GM06990 (cell line): ENCODE measurements around the gene RGS14.

Experiments
- DNase-seq: peaks from one replicate; pipeline ENCODE4 v3.0.0-alpha.2; 2011; ENCODE audit not compliant: insufficient read length; ENCODE audit errors: extremely low read depth
- H3K27me3 ChIP-seq: replicated peaks from 2 replicates; pipeline ENCODE4 v1.6.0; 2011; ENCODE audit warnings: low read length; ENCODE audit not compliant: control insufficient read depth, insufficient read depth
- H3K36me3 ChIP-seq: 2 replicates; pipeline ENCODE4 v1.5.1; 2011; ENCODE audit warnings: low read length; ENCODE audit not compliant: control insufficient read depth, insufficient read depth
- H3K4me3 ChIP-seq: replicated peaks from 2 replicates; pipeline ENCODE4 v1.5.1; 2011; ENCODE audit warnings: low read depth, mild to moderate bottlenecking, control low read depth, low read length
- CTCF ChIP-seq: IDR thresholded peaks from 2 replicates; pipeline ENCODE4 v1.5.1; 2011; ENCODE audit warnings: low read length, control low read depth, mild to moderate bottlenecking, inconsistent platforms; ENCODE audit not compliant: insufficient read depth, poor library complexity, severe bottlenecking

Gene RGS14

GRCh38 chr5:177357459-177358351, at the start of gene RGS14:
RGS14 (plus strand) TSS chr5:177357924; CDS start chr5:177358025, 101 bp downstream.
- Histone ChIP-seq H3K27me3 (no peaks in the 10 kb centered on the region), H3K4me3 (peak within 1 kb of the TSS; percentile 86), H3K36me3 (no peaks in the 10 kb centered on the region)
- peak; percentile 80 for DNase-seq
- TF ChIP-seq CTCF = no peak

- Histone ChIP-seq H3K4me3 (no peak overlapping the region), H3K36me3 (peaks cover 12% of the 10 kb centered on the region), H3K27me3 (no peaks in the 10 kb centered on the region)
- TF ChIP-seq CTCF = no peak
- DNase-seq = no peak
These were observed 49.0 kb upstream of the RGS14 start for GRCh38 chr5:177308740-177309139.

- peak; percentile 95 for TF ChIP-seq CTCF
- Histone ChIP-seq H3K36me3 (peaks cover 12% of the 10 kb centered on the region), H3K27me3 (no peaks in the 10 kb centered on the region), H3K4me3 (no peak overlapping the region)
- DNase-seq = peak; percentile 72
These were observed 48.2 kb upstream of the RGS14 start for GRCh38 chr5:177309351-177310191.

- no peak overlapping the region; the same call in 1 of the 2 replicates for H3K4me3 ChIP-seq
- no peak for DNase-seq
- TF ChIP-seq CTCF = no peak
- peaks cover 12% of the 10 kb centered on the region for H3K36me3 ChIP-seq
- no peaks in the 10 kb centered on the region for H3K27me3 ChIP-seq
These were observed 47.4 kb upstream of the RGS14 start for GRCh38 chr5:177310332-177310731.

GRCh38 chr5:177310757-177311391, 46.9 kb upstream of the RGS14 start:
- no peak for TF ChIP-seq CTCF
- DNase-seq = peak; percentile 60
- peaks cover 7% of the 10 kb centered on the region for H3K36me3 ChIP-seq

More at GRCh38 chr5:177310757-177311391, 46.9 kb upstream of the RGS14 start:
- peak overlapping the region; percentile 75 for H3K4me3 ChIP-seq
- no peaks in the 10 kb centered on the region for H3K27me3 ChIP-seq
